RWPE2 (cell line): ENCODE results near the gene LAPTM5.

Source experiments
- ATAC-seq: fragments of 200-7000 bp; cut with Tn5 transposase; 3 replicates; pipeline ENCODE4 v1.9.1; 2021; ENCODE audit warnings: low read depth
- DNase-seq: peaks from one replicate; pipeline ENCODE4 v3.0.0-alpha.2; 2020; ENCODE audit warnings: low spot score
- H3K27ac ChIP-seq: fragments of 450-650 bp; 2 replicates; pipeline ENCODE4 v1.5.1; 2017; ENCODE audit warnings: mild to moderate bottlenecking; ENCODE audit not compliant: poor library complexity, severe bottlenecking
- H3K27me3 ChIP-seq: fragments of 250-450 bp; sonication (Bioruptor Pico); 2 replicates; pipeline ENCODE4 v1.5.1; 2021; ENCODE audit warnings: mild to moderate bottlenecking, moderate library complexity; ENCODE audit not compliant: insufficient read depth, poor library complexity, severe bottlenecking
- H3K36me3 ChIP-seq: fragments of 250-450 bp; sonication (Bioruptor Pico); 2 replicates; pipeline ENCODE4 v1.5.1; 2020; ENCODE audit warnings: low read depth, mild to moderate bottlenecking, moderate library complexity
- H3K4me1 ChIP-seq: fragments of 250-450 bp; sonication (Bioruptor Pico); 2 replicates; pipeline ENCODE4 v1.5.1; 2021; ENCODE audit warnings: mild to moderate bottlenecking, moderate library complexity; ENCODE audit not compliant: insufficient read depth, poor library complexity, severe bottlenecking
- H3K4me3 ChIP-seq: fragments of 250-450 bp; sonication (Bioruptor Pico); 2 replicates; pipeline ENCODE4 v1.5.1; 2021; ENCODE audit warnings: mild to moderate bottlenecking, moderate library complexity; ENCODE audit not compliant: severe bottlenecking
- H3K9me3 ChIP-seq: fragments of 250-450 bp; sonication (Bioruptor Pico); 2 replicates; pipeline ENCODE4 v1.5.1; 2021; ENCODE audit warnings: mild to moderate bottlenecking, moderate library complexity; ENCODE audit not compliant: severe bottlenecking
- TF ChIP-seq, protein P1 (sequence below): fragments of 450-650 bp; IDR thresholded peaks from one replicate; pipeline ENCODE4 v1.5.1; 2017; ENCODE audit warnings: mild to moderate bottlenecking, moderate library complexity; ENCODE audit not compliant: poor library complexity, severe bottlenecking

The LAPTM5 gene

DNA sequence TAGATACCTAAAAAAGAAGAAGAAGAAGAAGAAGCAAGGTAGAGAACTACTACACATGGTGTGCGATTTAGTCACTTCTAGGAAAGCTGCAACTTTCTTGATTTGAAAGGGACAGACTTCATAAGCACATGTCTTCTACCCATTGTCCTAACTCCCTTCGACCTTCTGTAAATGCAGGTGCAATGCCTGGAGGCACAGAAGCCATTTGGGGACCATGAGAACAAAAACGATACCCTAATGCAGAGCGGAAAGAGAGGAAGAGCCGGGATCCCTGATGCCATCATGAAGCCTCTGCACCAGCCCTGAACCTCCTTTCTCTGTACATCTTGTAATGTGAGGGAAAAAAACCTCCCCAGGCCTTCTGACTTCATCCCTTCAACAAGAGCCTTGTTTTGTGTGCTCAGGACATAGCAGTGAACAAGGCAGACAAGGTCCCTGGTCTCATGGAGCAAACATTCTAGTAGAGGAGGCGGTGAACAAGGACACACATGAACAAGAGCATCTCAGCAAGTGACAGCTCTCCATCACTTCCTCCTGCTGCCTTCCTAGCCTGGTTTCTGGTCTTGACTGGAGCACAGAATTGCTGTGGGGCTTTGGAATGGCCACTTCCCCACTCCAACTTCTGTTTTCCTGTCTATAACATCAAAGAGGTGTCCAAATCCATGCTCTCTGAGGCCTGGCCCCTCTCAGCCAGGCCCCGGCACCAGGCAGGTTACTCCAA lies 5.5 kb upstream of the LAPTM5 start:
- no peak for ATAC-seq
- TF ChIP-seq, protein P1, sequence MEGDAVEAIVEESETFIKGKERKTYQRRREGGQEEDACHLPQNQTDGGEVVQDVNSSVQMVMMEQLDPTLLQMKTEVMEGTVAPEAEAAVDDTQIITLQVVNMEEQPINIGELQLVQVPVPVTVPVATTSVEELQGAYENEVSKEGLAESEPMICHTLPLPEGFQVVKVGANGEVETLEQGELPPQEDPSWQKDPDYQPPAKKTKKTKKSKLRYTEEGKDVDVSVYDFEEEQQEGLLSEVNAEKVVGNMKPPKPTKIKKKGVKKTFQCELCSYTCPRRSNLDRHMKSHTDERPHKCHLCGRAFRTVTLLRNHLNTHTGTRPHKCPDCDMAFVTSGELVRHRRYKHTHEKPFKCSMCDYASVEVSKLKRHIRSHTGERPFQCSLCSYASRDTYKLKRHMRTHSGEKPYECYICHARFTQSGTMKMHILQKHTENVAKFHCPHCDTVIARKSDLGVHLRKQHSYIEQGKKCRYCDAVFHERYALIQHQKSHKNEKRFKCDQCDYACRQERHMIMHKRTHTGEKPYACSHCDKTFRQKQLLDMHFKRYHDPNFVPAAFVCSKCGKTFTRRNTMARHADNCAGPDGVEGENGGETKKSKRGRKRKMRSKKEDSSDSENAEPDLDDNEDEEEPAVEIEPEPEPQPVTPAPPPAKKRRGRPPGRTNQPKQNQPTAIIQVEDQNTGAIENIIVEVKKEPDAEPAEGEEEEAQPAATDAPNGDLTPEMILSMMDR, result no peak

DNA sequence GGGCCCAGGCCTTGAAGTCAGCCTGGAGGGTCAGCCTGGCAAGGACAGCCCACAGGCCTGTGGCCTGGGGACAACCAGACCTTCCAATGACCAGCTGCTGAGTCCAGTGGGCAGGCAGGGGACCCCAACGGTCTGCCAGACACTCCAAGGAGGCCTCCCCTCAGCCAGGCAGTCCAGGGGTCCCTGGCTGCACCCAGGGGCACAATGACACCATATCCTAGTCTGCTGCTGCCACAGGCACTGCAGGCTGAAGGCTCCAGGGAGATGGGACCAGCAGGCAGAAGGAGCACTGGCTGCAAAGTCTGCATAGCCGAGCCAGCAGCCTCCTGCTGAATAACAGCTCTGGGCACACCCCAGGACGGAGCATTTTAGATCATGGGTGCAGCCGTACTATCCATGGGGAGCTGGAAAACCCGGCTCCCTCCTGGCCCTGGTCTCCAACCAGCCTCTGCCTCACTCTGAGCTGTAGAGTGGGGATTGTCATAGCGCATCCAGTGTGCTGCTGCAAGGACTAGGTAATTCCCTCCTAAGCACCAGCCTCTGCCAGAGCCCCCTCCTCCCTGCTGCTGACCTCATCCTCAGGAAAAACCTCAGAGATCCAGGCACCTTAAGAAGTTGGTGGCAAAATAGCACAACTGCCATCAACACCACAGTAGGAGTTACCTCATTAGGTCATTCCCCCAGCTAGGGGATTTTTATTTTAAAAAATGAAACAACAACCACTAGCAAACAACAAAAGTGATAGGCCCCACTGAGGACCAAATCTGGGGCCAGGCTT lies 4.8 kb upstream of the LAPTM5 start:
- Histone ChIP-seq H3K27ac (no peak overlapping the region), H3K4me1 (peaks cover 2% of the 10 kb centered on the region)

More for the DNA sequence above, 5.5 kb upstream of the LAPTM5 start:
- H3K27ac ChIP-seq, result no peak overlapping the region
- no peaks in the 10 kb centered on the region for H3K4me1 ChIP-seq
- no peaks in the 10 kb centered on the region for H3K27me3 ChIP-seq
- no peaks in the 10 kb centered on the region for H3K9me3 ChIP-seq
- no peaks in the 10 kb centered on the region for H3K36me3 ChIP-seq
- DNase-seq, result no peak
- no peak overlapping the region for H3K4me3 ChIP-seq

DNA sequence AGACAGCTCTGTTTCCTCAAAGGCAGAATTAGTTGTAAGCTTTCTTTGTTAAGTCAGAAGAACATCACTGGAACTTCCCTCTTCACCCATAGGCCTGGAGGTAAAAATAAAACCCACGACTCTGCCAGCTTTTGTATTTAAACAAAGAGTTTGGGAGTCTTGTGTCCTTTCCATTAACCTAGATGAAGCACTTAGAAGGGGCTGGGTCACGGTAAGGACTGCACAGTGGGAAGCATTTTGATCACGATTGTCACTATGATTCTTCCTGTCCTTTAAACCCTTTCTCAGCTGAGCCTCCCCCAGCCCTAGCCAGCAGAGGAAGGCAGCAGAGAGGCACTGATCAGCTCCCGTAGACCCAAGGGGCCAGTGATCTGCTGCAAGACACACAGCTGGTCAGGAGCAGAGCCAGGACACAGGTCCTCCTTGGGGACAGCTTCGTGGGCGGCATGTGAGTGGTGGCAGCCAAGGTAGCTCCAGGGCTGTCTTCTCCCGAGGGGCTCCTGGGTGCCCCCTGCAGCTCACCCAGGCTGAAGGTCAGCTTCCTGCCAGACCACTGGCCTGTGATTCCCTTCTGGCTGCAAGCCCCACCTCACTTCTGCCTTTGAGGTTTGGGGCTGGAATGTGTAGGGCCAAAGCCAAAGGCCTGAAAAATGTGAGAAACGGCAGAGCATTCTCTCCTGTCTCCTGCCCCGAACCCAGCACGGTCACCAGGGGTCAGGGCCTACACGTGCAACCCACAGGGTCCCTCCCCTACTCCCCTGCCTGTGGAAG lies 4.0 kb upstream of the LAPTM5 start:
- ATAC-seq, result no peak
- no peaks in the 10 kb centered on the region for H3K36me3 ChIP-seq
- H3K27ac ChIP-seq, result no peak overlapping the region
- TF ChIP-seq, protein P1, result no peak
- no peaks in the 10 kb centered on the region for H3K9me3 ChIP-seq
- no peak overlapping the region for H3K4me3 ChIP-seq
- H3K4me1 ChIP-seq, result peaks cover 10% of the 10 kb centered on the region
- H3K27me3 ChIP-seq, result no peaks in the 10 kb centered on the region
- no peak for DNase-seq

More for the DNA sequence above, 4.8 kb upstream of the LAPTM5 start:
- Histone ChIP-seq H3K4me3 (no peak overlapping the region), H3K36me3 (no peaks in the 10 kb centered on the region), H3K27me3 (no peaks in the 10 kb centered on the region), H3K9me3 (no peaks in the 10 kb centered on the region)
- no peak for DNase-seq
- TF ChIP-seq, protein P1, result no peak
- ATAC-seq, result no peak

DNA sequence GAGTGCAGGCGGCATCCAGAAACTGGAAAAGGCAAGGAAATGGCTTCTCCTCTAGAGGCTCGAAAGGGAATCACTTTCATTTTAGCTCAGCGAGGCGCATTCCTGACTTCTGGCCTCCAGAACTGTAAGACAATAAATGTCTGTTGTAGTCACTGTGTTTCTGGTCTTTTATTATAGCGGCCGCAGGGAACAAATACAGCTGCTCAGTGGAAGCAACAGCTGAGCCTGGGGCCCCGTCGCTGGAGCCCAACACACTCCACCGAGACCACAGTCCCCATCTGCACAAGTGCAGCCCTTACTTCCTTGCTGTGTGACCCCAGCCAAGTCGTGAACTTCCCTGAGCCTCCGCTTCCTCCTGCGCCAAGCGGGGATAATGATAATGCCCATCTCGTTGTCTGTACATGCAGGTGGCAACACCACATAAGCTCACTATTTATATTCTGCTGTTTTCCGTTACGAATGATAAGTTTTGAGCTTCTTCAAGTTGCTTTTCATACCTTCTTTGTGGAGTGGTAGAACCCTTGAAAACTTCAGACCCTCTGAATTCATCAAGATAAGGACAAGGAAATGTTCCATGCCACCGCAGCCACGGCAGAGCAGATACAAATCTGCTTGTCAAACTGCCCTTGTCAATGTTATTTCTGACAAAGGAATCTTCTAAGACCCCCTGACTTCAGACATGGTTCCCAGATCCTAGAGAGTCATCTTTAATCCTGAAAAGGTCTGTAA lies 3.2 kb upstream of the LAPTM5 start:
- ATAC-seq (no peak), DNase-seq (no peak)
- H3K4me3 ChIP-seq, result no peak overlapping the region
- TF ChIP-seq, protein P1, result no peak
- H3K9me3 ChIP-seq, result no peaks in the 10 kb centered on the region
- peaks cover 18% of the 10 kb centered on the region for H3K4me1 ChIP-seq
- H3K27ac ChIP-seq, result no peak overlapping the region
- no peaks in the 10 kb centered on the region for H3K36me3 ChIP-seq
- no peaks in the 10 kb centered on the region for H3K27me3 ChIP-seq
